Prostate gland (tissue), 2 donors: Measurements from ENCODE around the gene VGF.

Source experiments
- POLR2A ChIP-seq: fragments of 450-650 bp; IDR thresholded peaks from one replicate; pipeline ENCODE4 v1.6.1; 2016; ENCODE audit warnings: antibody characterized with exemption, mild to moderate bottlenecking
- POLR2AphosphoS5 ChIP-seq: sonication (generic); formaldehyde crosslinking; IDR thresholded peaks from one replicate; pipeline ENCODE4 v1.6.1; 2017; ENCODE audit warnings: antibody characterized with exemption
- TF ChIP-seq, protein P1 (sequence below), 4 experiments: fragments of 200-600 bp in 2 of 4; fragments of 450-650 bp in 2 of 4; sonication (generic) in 2 of 4; IDR thresholded peaks; 1 replicate in 3 of 4; 2 replicates in 1 of 4; pipeline ENCODE4 v1.5.1; 2016 to 2019; ENCODE audit warnings: antibody characterized with exemption in 4 of 4, mild to moderate bottlenecking in 2 of 4, moderate library complexity in 2 of 4

- TF ChIP-seq, protein P1, sequence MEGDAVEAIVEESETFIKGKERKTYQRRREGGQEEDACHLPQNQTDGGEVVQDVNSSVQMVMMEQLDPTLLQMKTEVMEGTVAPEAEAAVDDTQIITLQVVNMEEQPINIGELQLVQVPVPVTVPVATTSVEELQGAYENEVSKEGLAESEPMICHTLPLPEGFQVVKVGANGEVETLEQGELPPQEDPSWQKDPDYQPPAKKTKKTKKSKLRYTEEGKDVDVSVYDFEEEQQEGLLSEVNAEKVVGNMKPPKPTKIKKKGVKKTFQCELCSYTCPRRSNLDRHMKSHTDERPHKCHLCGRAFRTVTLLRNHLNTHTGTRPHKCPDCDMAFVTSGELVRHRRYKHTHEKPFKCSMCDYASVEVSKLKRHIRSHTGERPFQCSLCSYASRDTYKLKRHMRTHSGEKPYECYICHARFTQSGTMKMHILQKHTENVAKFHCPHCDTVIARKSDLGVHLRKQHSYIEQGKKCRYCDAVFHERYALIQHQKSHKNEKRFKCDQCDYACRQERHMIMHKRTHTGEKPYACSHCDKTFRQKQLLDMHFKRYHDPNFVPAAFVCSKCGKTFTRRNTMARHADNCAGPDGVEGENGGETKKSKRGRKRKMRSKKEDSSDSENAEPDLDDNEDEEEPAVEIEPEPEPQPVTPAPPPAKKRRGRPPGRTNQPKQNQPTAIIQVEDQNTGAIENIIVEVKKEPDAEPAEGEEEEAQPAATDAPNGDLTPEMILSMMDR (IDR thresholded peaks at IDR 0.05) = no peak
- TF ChIP-seq POLR2A (no peak), POLR2AphosphoS5 (no peak)
These were observed 3.9 kb upstream of the VGF start for GRCh38 chr7:101169110-101169837.
